ENCODE data around the gene EXOC8.

The EXOC8 gene

GRCh38 chr1:231329483-231329882, 8.2 kb downstream of the EXOC8 start:
- DNase-seq (ENCODE audit: low read depth in 2 of 2), result no peak
- TF ChIP-seq CTCF (IDR thresholded peaks at IDR 0.05; ENCODE audit: low read depth, low read length), result no peak
- no peak overlapping the region for H3K4me3 ChIP-seq (replicated peaks in 1 of 2; ENCODE audit: low read depth in 2 of 2, low read length in 2 of 2)

- DNase-seq (ENCODE audit: low read depth in 2 of 2), result no peak
- no peak overlapping the region for H3K4me3 ChIP-seq (replicated peaks in 1 of 2; ENCODE audit: low read depth in 2 of 2, low read length in 2 of 2)
- TF ChIP-seq CTCF (IDR thresholded peaks at IDR 0.05; ENCODE audit: low read depth, low read length), result no peak
Measured at GRCh38 chr1:231327617-231328016, 10.0 kb downstream of the EXOC8 start.

DNA sequence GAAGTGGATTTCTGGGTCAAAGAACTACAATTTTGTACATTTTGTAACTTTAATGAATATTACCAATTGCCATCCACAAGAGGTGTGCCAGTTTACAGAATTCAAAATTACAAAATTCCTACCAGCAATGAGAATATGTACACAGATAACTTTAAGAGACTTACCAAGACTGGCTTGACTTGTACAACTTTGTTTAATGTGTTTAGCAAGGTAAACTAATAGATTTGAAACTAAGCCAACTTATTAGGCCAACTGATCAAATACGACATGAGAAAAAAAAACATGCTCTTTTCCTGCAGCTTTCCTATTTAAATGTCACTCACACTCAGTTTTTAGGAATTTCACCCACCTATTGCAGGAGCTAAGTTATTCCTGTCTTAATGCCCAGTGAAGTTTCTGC, 11.4 kb downstream of the EXOC8 start:
- no peak for TF ChIP-seq CTCF (IDR thresholded peaks at IDR 0.05; ENCODE audit: low read depth, low read length)
- no peak overlapping the region for H3K4me3 ChIP-seq (replicated peaks in 1 of 2; ENCODE audit: low read depth in 2 of 2, low read length in 2 of 2)
- DNase-seq (ENCODE audit: low read depth in 2 of 2), result no peak

GRCh38 chr1:231324660-231325059, 13.0 kb downstream of the EXOC8 start:
- DNase-seq (ENCODE audit: low read depth in 2 of 2), result no peak
- TF ChIP-seq CTCF (IDR thresholded peaks at IDR 0.05; ENCODE audit: low read depth, low read length), result no peak
- H3K4me3 ChIP-seq (replicated peaks in 1 of 2; ENCODE audit: low read depth in 2 of 2, low read length in 2 of 2), result no peak overlapping the region

GRCh38 chr1:231322880-231323530, 14.6 kb downstream of the EXOC8 start:
- no peak for DNase-seq (ENCODE audit: low read depth in 2 of 2)
- TF ChIP-seq CTCF (IDR thresholded peaks at IDR 0.05; ENCODE audit: low read depth, low read length), result no peak
- H3K4me3 ChIP-seq (replicated peaks in 1 of 2; ENCODE audit: low read depth in 2 of 2, low read length in 2 of 2), result no peak overlapping the region

DNA sequence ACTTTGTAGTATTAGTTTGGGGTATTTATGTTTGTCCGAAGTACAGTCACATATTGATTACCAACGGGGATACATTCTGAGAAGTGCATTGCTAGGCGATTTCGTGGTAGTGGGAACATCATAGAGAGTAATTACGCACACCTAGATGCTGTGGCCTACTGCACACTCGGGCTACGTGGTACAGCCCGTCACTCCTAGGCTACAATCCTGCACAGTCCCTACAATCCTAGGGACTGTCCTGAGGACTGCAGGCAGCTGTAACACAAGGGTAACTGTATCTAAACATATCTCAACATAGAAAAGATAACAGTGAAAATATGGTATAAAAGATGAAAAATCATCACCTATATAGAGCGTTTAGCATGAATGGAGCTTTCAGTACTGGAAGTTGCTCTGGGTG, 18.6 kb downstream of the EXOC8 start:
- DNase-seq (ENCODE audit: low read depth in 2 of 2), result no peak
- H3K4me3 ChIP-seq (replicated peaks in 1 of 2; ENCODE audit: low read depth in 2 of 2, low read length in 2 of 2), result no peak overlapping the region
- no peak for TF ChIP-seq CTCF (IDR thresholded peaks at IDR 0.05; ENCODE audit: low read depth, low read length)

DNA sequence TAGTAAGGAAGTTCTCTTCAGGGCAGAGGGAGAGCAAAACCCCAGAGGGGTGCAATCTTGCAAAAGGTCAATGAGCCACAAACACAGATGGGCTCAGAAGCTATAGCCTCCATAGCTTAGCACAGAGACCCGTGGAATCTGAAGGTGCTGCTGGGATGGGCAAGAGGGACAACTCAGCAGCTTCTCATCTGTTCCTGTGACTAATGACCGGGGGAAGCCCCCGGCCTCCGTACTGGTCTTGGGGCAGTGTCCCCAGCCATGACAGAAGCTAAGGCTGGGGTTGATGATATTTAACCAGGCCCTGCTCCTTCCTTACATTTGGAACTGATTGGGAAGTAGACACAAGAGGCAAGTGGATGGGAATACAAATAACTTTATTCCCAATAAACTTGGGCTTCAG, 19.1 kb downstream of the EXOC8 start:
- no peak for DNase-seq (ENCODE audit: low read depth in 2 of 2)
- no peak overlapping the region for H3K4me3 ChIP-seq (replicated peaks in 1 of 2; ENCODE audit: low read depth in 2 of 2, low read length in 2 of 2)
- no peak for TF ChIP-seq CTCF (IDR thresholded peaks at IDR 0.05; ENCODE audit: low read depth, low read length)

Data from cardiac fibroblast (primary cell).